SK-N-SH treated with all-trans-retinoic acid at 6 μM for 48 hours (cell line): ENCODE results near the gene PSMB8.

ENCODE experiments used
- ATAC-seq: fragments of 200-7000 bp; cut with Tn5 transposase; 3 replicates; pipeline ENCODE4 v1.9.1; 2020; ENCODE audit warnings: mild to moderate bottlenecking, moderate library complexity
- ARNTL ChIP-seq: fragments of 450-650 bp; formaldehyde crosslinking; IDR thresholded peaks from 2 replicates; pipeline ENCODE4 v1.5.0; 2020; ENCODE audit warnings: low read depth, mild to moderate bottlenecking, moderate library complexity, borderline replicate concordance
- CSDC2 ChIP-seq: fragments of 250-450 bp; sonication (Bioruptor Pico); IDR thresholded peaks from 2 replicates; pipeline ENCODE4 v1.5.0; 2020; ENCODE audit warnings: mild to moderate bottlenecking, moderate library complexity
- ESRRG ChIP-seq: fragments of 250-450 bp; sonication (Bioruptor Pico); IDR thresholded peaks from 2 replicates; pipeline ENCODE4 v1.6.1; 2021; ENCODE audit warnings: mild to moderate bottlenecking
- GLIS3 ChIP-seq: fragments of 250-450 bp; sonication (Bioruptor Pico); IDR thresholded peaks from 2 replicates; pipeline ENCODE4 v1.5.0; 2020; ENCODE audit warnings: mild to moderate bottlenecking, moderate library complexity
- OSR1 ChIP-seq: fragments of 250-450 bp; sonication (Bioruptor Pico); IDR thresholded peaks from 2 replicates; pipeline ENCODE4 v1.8.0; 2022; ENCODE audit warnings: moderate library complexity, mild to moderate bottlenecking, inconsistent platforms
- PATZ1 ChIP-seq: fragments of 250-450 bp; sonication (Bioruptor Pico); IDR thresholded peaks from 2 replicates; pipeline ENCODE4 v1.8.0; 2020; ENCODE audit warnings: mild to moderate bottlenecking, moderate library complexity, borderline replicate concordance
- POU6F1 ChIP-seq: fragments of 250-450 bp; sonication (Bioruptor Pico); IDR thresholded peaks from 2 replicates; pipeline ENCODE4 v1.8.0; 2021; ENCODE audit warnings: low read depth, mild to moderate bottlenecking, moderate library complexity, borderline replicate concordance
- PPARA ChIP-seq: fragments of 250-450 bp; sonication (Bioruptor Pico); IDR thresholded peaks from 2 replicates; pipeline ENCODE4 v1.5.0; 2020; ENCODE audit warnings: mild to moderate bottlenecking, borderline replicate concordance
- RARB ChIP-seq: fragments of 250-450 bp; sonication (Bioruptor Pico); IDR thresholded peaks from 2 replicates; pipeline ENCODE4 v1.8.0; 2021; ENCODE audit warnings: mild to moderate bottlenecking, moderate library complexity
- SNAI2 ChIP-seq: fragments of 250-450 bp; sonication (Bioruptor Pico); IDR thresholded peaks from 2 replicates; pipeline ENCODE4 v1.5.0; 2020; ENCODE audit warnings: mild to moderate bottlenecking, moderate library complexity
- TOX ChIP-seq: fragments of 250-450 bp; sonication (Bioruptor Pico); IDR thresholded peaks from 2 replicates; pipeline ENCODE4 v1.8.0; 2021; ENCODE audit warnings: mild to moderate bottlenecking, moderate library complexity, borderline replicate concordance
- ZC3H10 ChIP-seq: fragments of 250-450 bp; sonication (Bioruptor Pico); IDR thresholded peaks from 2 replicates; pipeline ENCODE4 v1.5.1; 2021; ENCODE audit warnings: mild to moderate bottlenecking, moderate library complexity
- ZFP3 ChIP-seq: fragments of 250-450 bp; sonication (Bioruptor Pico); IDR thresholded peaks from 2 replicates; pipeline ENCODE4 v1.5.0; 2020; ENCODE audit warnings: mild to moderate bottlenecking, moderate library complexity
- ZFP30 ChIP-seq: fragments of 450-650 bp; formaldehyde crosslinking; IDR thresholded peaks from 2 replicates; pipeline ENCODE4 v1.5.0; 2022; ENCODE audit warnings: mild to moderate bottlenecking, moderate library complexity
- ZNF565 ChIP-seq: fragments of 450-650 bp; formaldehyde crosslinking; conservative IDR thresholded peaks from 2 replicates; pipeline ENCODE4 v1.5.0; 2020; ENCODE audit warnings: low read depth, mild to moderate bottlenecking, moderate library complexity
- ZNF70 ChIP-seq: fragments of 450-650 bp; formaldehyde crosslinking; IDR thresholded peaks from 2 replicates; pipeline ENCODE4 v1.5.0; 2020; ENCODE audit warnings: mild to moderate bottlenecking, moderate library complexity
- ZNF8 ChIP-seq: fragments of 450-650 bp; formaldehyde crosslinking; IDR thresholded peaks from 2 replicates; pipeline ENCODE4 v1.5.0; 2020; ENCODE audit warnings: mild to moderate bottlenecking, moderate library complexity
- TF ChIP-seq, protein P1 (sequence below): fragments of 250-450 bp; sonication (Bioruptor Pico); IDR thresholded peaks from 2 replicates; pipeline ENCODE4 v1.5.1; 2021; ENCODE audit warnings: mild to moderate bottlenecking, moderate library complexity
- TF ChIP-seq, protein P2 (sequence below): fragments of 250-450 bp; sonication (Bioruptor Pico); IDR thresholded peaks from 2 replicates; pipeline ENCODE4 v1.5.0; 2020; ENCODE audit warnings: mild to moderate bottlenecking, moderate library complexity
- TF ChIP-seq, protein P3 (sequence below): fragments of 250-450 bp; sonication (Bioruptor Pico); IDR thresholded peaks from 2 replicates; pipeline ENCODE4 v1.5.1; 2020; ENCODE audit warnings: low read depth, mild to moderate bottlenecking, moderate library complexity

Gene PSMB8

GRCh38 chr6:32842690-32843089 is 1.2 kb downstream of the PSMB8 start:
- TF ChIP-seq, protein P1, sequence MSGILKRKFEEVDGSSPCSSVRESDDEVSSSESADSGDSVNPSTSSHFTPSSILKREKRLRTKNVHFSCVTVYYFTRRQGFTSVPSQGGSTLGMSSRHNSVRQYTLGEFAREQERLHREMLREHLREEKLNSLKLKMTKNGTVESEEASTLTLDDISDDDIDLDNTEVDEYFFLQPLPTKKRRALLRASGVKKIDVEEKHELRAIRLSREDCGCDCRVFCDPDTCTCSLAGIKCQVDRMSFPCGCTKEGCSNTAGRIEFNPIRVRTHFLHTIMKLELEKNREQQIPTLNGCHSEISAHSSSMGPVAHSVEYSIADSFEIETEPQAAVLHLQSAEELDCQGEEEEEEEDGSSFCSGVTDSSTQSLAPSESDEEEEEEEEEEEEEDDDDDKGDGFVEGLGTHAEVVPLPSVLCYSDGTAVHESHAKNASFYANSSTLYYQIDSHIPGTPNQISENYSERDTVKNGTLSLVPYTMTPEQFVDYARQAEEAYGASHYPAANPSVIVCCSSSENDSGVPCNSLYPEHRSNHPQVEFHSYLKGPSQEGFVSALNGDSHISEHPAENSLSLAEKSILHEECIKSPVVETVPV (CRISPR knock-in tag) = no peak
- TF ChIP-seq ZC3H10 (CRISPR knock-in tag) (no peak), ZNF70 (no peak), ZFP30 (CRISPR knock-in tag) (no peak), SNAI2 (CRISPR knock-in tag) (no peak), CSDC2 (CRISPR knock-in tag) (no peak), ZFP3 (no peak), ZNF565 (CRISPR knock-in tag) (no peak), POU6F1 (no peak), ESRRG (CRISPR knock-in tag) (no peak), ZNF8 (CRISPR knock-in tag) (no peak), RARB (CRISPR knock-in tag) (no peak), PATZ1 (CRISPR knock-in tag) (no peak), ARNTL (CRISPR knock-in tag) (no peak)
- TF ChIP-seq, protein P2, sequence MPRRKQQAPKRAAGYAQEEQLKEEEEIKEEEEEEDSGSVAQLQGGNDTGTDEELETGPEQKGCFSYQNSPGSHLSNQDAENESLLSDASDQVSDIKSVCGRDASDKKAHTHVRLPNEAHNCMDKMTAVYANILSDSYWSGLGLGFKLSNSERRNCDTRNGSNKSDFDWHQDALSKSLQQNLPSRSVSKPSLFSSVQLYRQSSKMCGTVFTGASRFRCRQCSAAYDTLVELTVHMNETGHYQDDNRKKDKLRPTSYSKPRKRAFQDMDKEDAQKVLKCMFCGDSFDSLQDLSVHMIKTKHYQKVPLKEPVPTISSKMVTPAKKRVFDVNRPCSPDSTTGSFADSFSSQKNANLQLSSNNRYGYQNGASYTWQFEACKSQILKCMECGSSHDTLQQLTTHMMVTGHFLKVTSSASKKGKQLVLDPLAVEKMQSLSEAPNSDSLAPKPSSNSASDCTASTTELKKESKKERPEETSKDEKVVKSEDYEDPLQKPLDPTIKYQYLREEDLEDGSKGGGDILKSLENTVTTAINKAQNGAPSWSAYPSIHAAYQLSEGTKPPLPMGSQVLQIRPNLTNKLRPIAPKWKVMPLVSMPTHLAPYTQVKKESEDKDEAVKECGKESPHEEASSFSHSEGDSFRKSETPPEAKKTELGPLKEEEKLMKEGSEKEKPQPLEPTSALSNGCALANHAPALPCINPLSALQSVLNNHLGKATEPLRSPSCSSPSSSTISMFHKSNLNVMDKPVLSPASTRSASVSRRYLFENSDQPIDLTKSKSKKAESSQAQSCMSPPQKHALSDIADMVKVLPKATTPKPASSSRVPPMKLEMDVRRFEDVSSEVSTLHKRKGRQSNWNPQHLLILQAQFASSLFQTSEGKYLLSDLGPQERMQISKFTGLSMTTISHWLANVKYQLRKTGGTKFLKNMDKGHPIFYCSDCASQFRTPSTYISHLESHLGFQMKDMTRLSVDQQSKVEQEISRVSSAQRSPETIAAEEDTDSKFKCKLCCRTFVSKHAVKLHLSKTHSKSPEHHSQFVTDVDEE (CRISPR knock-in tag) = no peak
- TF ChIP-seq, protein P3, sequence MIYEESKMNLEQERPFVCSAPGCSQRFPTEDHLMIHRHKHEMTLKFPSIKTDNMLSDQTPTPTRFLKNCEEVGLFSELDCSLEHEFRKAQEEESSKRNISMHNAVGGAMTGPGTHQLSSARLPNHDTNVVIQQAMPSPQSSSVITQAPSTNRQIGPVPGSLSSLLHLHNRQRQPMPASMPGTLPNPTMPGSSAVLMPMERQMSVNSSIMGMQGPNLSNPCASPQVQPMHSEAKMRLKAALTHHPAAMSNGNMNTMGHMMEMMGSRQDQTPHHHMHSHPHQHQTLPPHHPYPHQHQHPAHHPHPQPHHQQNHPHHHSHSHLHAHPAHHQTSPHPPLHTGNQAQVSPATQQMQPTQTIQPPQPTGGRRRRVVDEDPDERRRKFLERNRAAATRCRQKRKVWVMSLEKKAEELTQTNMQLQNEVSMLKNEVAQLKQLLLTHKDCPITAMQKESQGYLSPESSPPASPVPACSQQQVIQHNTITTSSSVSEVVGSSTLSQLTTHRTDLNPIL = no peak
- ATAC-seq = no peak

- ATAC-seq = no peak
- no peak for TF ChIP-seq ZC3H10 (CRISPR knock-in tag)
- no peak for TF ChIP-seq ESRRG (CRISPR knock-in tag)
- no peak for TF ChIP-seq OSR1
- TF ChIP-seq POU6F1 = no peak
- TF ChIP-seq PATZ1 (CRISPR knock-in tag) = no peak
- TF ChIP-seq ZFP30 (CRISPR knock-in tag) = no peak
- no peak for TF ChIP-seq GLIS3 (CRISPR knock-in tag)
- TF ChIP-seq ZNF70 = no peak
- no peak for TF ChIP-seq ZNF8 (CRISPR knock-in tag)
- TF ChIP-seq TOX (CRISPR knock-in tag) = no peak
- no peak for TF ChIP-seq ZNF565 (CRISPR knock-in tag)
- TF ChIP-seq CSDC2 (CRISPR knock-in tag) = no peak
- TF ChIP-seq, protein P3 = no peak
- TF ChIP-seq, protein P1 (CRISPR knock-in tag) = no peak
- no peak for TF ChIP-seq PPARA
- no peak for TF ChIP-seq ZFP3
- no peak for TF ChIP-seq SNAI2 (CRISPR knock-in tag)
Measured at GRCh38 chr6:32842021-32842650, 1.7 kb downstream of the PSMB8 start.
